Muscle layer of duodenum (tissue), 2 donors: ENCODE results near the gene FRS3.
A peak's percentile ranks its signal among the peaks of the same experiment; 100 is the strongest.

Experiments
- H3K27ac ChIP-seq: one replicate; pipeline ENCODE4 v1.7.0; 2013; ENCODE audit warnings: mild to moderate bottlenecking, low read length
- H3K27me3 ChIP-seq: one replicate; pipeline ENCODE4 v1.7.0; 2013; ENCODE audit warnings: low read depth, mild to moderate bottlenecking, control low read depth, low read length
- H3K36me3 ChIP-seq, 2 donors: one replicate each; pipeline ENCODE4 v1.7.0; 2013; ENCODE audit warnings: low read length in 2 of 2, control low read depth in 1 of 2, mild to moderate bottlenecking in 1 of 2; ENCODE audit not compliant: insufficient read depth in 2 of 2, control insufficient read depth in 1 of 2
- H3K4me1 ChIP-seq, 2 donors: one replicate each; pipeline ENCODE4 v1.7.0; 2013; ENCODE audit warnings: low read length in 2 of 2, mild to moderate bottlenecking in 2 of 2, control low read depth in 1 of 2, moderate library complexity in 1 of 2; ENCODE audit not compliant: insufficient read depth in 2 of 2, control insufficient read depth in 1 of 2
- H3K4me3 ChIP-seq, 2 donors: one replicate each; pipeline ENCODE4 v1.7.0; 2013; ENCODE audit warnings: low read length in 2 of 2, low read depth in 1 of 2, mild to moderate bottlenecking in 1 of 2
- H3K9me3 ChIP-seq, 2 donors: one replicate each; pipeline ENCODE4 v1.7.0; 2013; ENCODE audit warnings: low read length in 2 of 2, control low read depth in 1 of 2, mild to moderate bottlenecking in 1 of 2; ENCODE audit not compliant: control insufficient read depth in 1 of 2
- donor health status: healthy.

Gene FRS3

GRCh38 chr6:41789390-41789724, 9.7 kb upstream of the FRS3 start:
- Histone ChIP-seq H3K4me1 (peaks cover 9 to 26% of the 10 kb centered on the region in 2 donors), H3K9me3 (no peaks in the 10 kb centered on the region), H3K4me3 (no peak overlapping the region), H3K27me3 (no peaks in the 10 kb centered on the region), H3K27ac (no peak overlapping the region), H3K36me3 (peaks cover 34 to 35% of the 10 kb centered on the region in 2 donors)

- Histone ChIP-seq H3K27me3 (no peaks in the 10 kb centered on the region), H3K4me3 (peak within 1 kb of the TSS; percentile 96 to 97), H3K4me1 (peaks cover 16 to 26% of the 10 kb centered on the region in 2 donors), H3K9me3 (no peaks in the 10 kb centered on the region), H3K36me3 (peaks cover 31 to 32% of the 10 kb centered on the region in 2 donors), H3K27ac (peak within 1 kb of the TSS; percentile 98)
Observed at GRCh38 chr6:41787219-41787917, 7.7 kb upstream of the FRS3 start, which contains the start of gene TOMM6. TOMM6 (plus strand) TSS chr6:41787694; CDS start chr6:41787698, 4 bp downstream.

GRCh38 chr6:41786451-41787218, 6.9 kb upstream of the FRS3 start:
- peak overlapping the region; percentile 96 to 97 for H3K4me3 ChIP-seq
- peaks cover 24 to 25% of the 10 kb centered on the region in 2 donors for H3K36me3 ChIP-seq
- H3K9me3 ChIP-seq: no peaks in the 10 kb centered on the region
- peak overlapping the region; percentile 98 for H3K27ac ChIP-seq
- no peaks in the 10 kb centered on the region for H3K27me3 ChIP-seq
- peaks cover 16 to 30% of the 10 kb centered on the region in 2 donors for H3K4me1 ChIP-seq

- Histone ChIP-seq H3K4me1 (peaks cover 16 to 37% of the 10 kb centered on the region in 2 donors), H3K27me3 (no peaks in the 10 kb centered on the region), H3K9me3 (no peaks in the 10 kb centered on the region), H3K4me3 (peak overlapping the region; percentile 17 to 97), H3K36me3 (peaks cover 19 to 20% of the 10 kb centered on the region in 2 donors), H3K27ac (no peak overlapping the region)
Observed at GRCh38 chr6:41785689-41786450, 6.2 kb upstream of the FRS3 start.

GRCh38 chr6:41785254-41785653, 5.6 kb upstream of the FRS3 start:
- Histone ChIP-seq H3K36me3 (peaks cover 13 to 14% of the 10 kb centered on the region in 2 donors), H3K9me3 (no peaks in the 10 kb centered on the region), H3K27me3 (no peaks in the 10 kb centered on the region), H3K4me3 (no peak overlapping the region), H3K27ac (peak overlapping the region; percentile 25), H3K4me1 (peaks cover 16 to 39% of the 10 kb centered on the region in 2 donors)

GRCh38 chr6:41784581-41785171, 5.0 kb upstream of the FRS3 start:
- Histone ChIP-seq H3K9me3 (no peaks in the 10 kb centered on the region), H3K4me3 (no peak overlapping the region), H3K36me3 (peaks cover 8% of the 10 kb centered on the region in 2 donors), H3K27ac (peak overlapping the region; percentile 28), H3K4me1 (peaks cover 16 to 39% of the 10 kb centered on the region in 2 donors), H3K27me3 (no peaks in the 10 kb centered on the region)

GRCh38 chr6:41783106-41783780, 3.5 kb upstream of the FRS3 start:
- Histone ChIP-seq H3K27me3 (no peaks in the 10 kb centered on the region), H3K4me1 (peaks cover 23 to 42% of the 10 kb centered on the region in 2 donors), H3K36me3 (no peaks in the 10 kb centered on the region), H3K4me3 (no peak overlapping the region), H3K9me3 (no peaks in the 10 kb centered on the region), H3K27ac (no peak overlapping the region)

- Histone ChIP-seq H3K27ac (peak overlapping the region; percentile 61), H3K27me3 (no peaks in the 10 kb centered on the region), H3K36me3 (peaks cover 0 to 11% of the 10 kb centered on the region in 2 donors), H3K4me3 (peak overlapping the region; percentile 63 to 87), H3K4me1 (peaks cover 23 to 43% of the 10 kb centered on the region in 2 donors), H3K9me3 (no peaks in the 10 kb centered on the region)
Observed at GRCh38 chr6:41781366-41781730, 1.6 kb upstream of the FRS3 start.

GRCh38 chr6:41780551-41781365, 1.1 kb upstream of the FRS3 start, which contains the start of gene PRICKLE4:
PRICKLE4 (plus strand) TSS chr6:41780782; CDS start chr6:41783474, 2,692 bp downstream.
- no peaks in the 10 kb centered on the region for H3K9me3 ChIP-seq
- H3K4me1 ChIP-seq: peaks cover 20 to 38% of the 10 kb centered on the region in 2 donors
- H3K4me3 ChIP-seq: peak within 1 kb of the TSS; percentile 80 to 87
- H3K27ac ChIP-seq: peak within 1 kb of the TSS; percentile 72
- H3K27me3 ChIP-seq: no peaks in the 10 kb centered on the region
- H3K36me3 ChIP-seq: peaks cover 0 to 11% of the 10 kb centered on the region in 2 donors

- H3K4me3 ChIP-seq: peak overlapping the region; percentile 67 to 87
- H3K4me1 ChIP-seq: peaks cover 14 to 25% of the 10 kb centered on the region in 2 donors
- H3K27me3 ChIP-seq: no peaks in the 10 kb centered on the region
- H3K36me3 ChIP-seq: peaks cover 11 to 23% of the 10 kb centered on the region in 2 donors
- no peaks in the 10 kb centered on the region for H3K9me3 ChIP-seq
- peak overlapping the region; percentile 16 for H3K27ac ChIP-seq
Observed at GRCh38 chr6:41779336-41779735, 364 bp downstream of the FRS3 start.
